K562 (cell line): ENCODE results near the gene EFR3B.

Experiments used
- HDAC3 ChIP-seq: fragments of 450-650 bp; IDR thresholded peaks from 2 replicates; pipeline ENCODE4 v1.6.1; 2018; ENCODE audit warnings: borderline replicate concordance, mild to moderate bottlenecking, moderate library complexity; ENCODE audit not compliant: partially characterized antibody
- MYNN ChIP-seq, 2 experiments: sonication (generic); formaldehyde crosslinking in 1 of 2; IDR thresholded peaks; 2 replicates each; pipeline versions ENCODE4 v1.5.0 to v1.6.1; 2016 to 2020; ENCODE audit warnings: antibody characterized with exemption in 1 of 2, missing genetic modification reagents in 1 of 2
- SP1 ChIP-seq: sonication (generic); formaldehyde crosslinking; IDR thresholded peaks from 2 replicates; pipeline ENCODE4 v1.8.1; 2022; ENCODE audit warnings: mild to moderate bottlenecking, missing genetic modification reagents
- ZNF23 ChIP-seq: fragments of 250-450 bp; sonication (Bioruptor Pico); IDR thresholded peaks from 2 replicates; pipeline ENCODE4 v1.4.0; 2020; ENCODE audit warnings: mild to moderate bottlenecking

GRCh38 chr2:25085761-25086560, 44.1 kb downstream of the EFR3B start:
- TF ChIP-seq SP1 (CRISPR knock-in tag) (no peak), HDAC3 (no peak), MYNN (IDR thresholded peaks at IDR 0.05) (no peak), MYNN (CRISPR knock-in tag; IDR thresholded peaks at IDR 0.05) (no peak), ZNF23 (no peak)
